ENCODE results near the gene COL8A1.

Gene COL8A1

GRCh38 chr3:99620077-99620767 is 18.2 kb upstream of the COL8A1 start:
- no peak for ATAC-seq
- TF ChIP-seq POU6F1 (CRISPR knock-in tag; IDR thresholded peaks at IDR 0.05; ENCODE audit: borderline replicate concordance, low read depth) (no peak), ESRRG (CRISPR knock-in tag; IDR thresholded peaks at IDR 0.05) (no peak)

- TF ChIP-seq GLIS3 (CRISPR knock-in tag; IDR thresholded peaks at IDR 0.05) (no peak), ZFP30 (CRISPR knock-in tag; IDR thresholded peaks at IDR 0.05) (no peak), POU6F1 (CRISPR knock-in tag; IDR thresholded peaks at IDR 0.05; ENCODE audit: borderline replicate concordance, low read depth) (no peak), TCF4 (CRISPR knock-in tag; IDR thresholded peaks at IDR 0.05; ENCODE audit: borderline replicate concordance) (no peak), SNAI2 (CRISPR knock-in tag; IDR thresholded peaks at IDR 0.05) (no peak), ARNTL (CRISPR knock-in tag; IDR thresholded peaks at IDR 0.05; ENCODE audit: borderline replicate concordance, low read depth) (no peak)
- no peak for ATAC-seq
Observed at GRCh38 chr3:99620976-99621375, 17.4 kb upstream of the COL8A1 start.

GRCh38 chr3:99624496-99625236 is 13.7 kb upstream of the COL8A1 start:
- no peak for ATAC-seq
- TF ChIP-seq SNAI2 (CRISPR knock-in tag; IDR thresholded peaks at IDR 0.05), result no peak
- no peak for TF ChIP-seq CREB5 (CRISPR knock-in tag; IDR thresholded peaks at IDR 0.05; ENCODE audit: low read depth)
- no peak for TF ChIP-seq BACH2 (CRISPR knock-in tag; IDR thresholded peaks at IDR 0.05; ENCODE audit: borderline replicate concordance)
- TF ChIP-seq RARB (CRISPR knock-in tag; IDR thresholded peaks at IDR 0.05), result no peak
- TF ChIP-seq ZNF565 (CRISPR knock-in tag; conservative IDR thresholded peaks at IDR 0.05; ENCODE audit: low read depth), result no peak
- no peak for TF ChIP-seq POU6F1 (CRISPR knock-in tag; IDR thresholded peaks at IDR 0.05; ENCODE audit: borderline replicate concordance, low read depth)
- no peak for TF ChIP-seq TSHZ2 (CRISPR knock-in tag; IDR thresholded peaks at IDR 0.05)
- TF ChIP-seq OSR1 (CRISPR knock-in tag; IDR thresholded peaks at IDR 0.05), result no peak
- TF ChIP-seq PATZ1 (CRISPR knock-in tag; IDR thresholded peaks at IDR 0.05; ENCODE audit: borderline replicate concordance), result no peak
- TF ChIP-seq ZFP3 (CRISPR knock-in tag; IDR thresholded peaks at IDR 0.05), result no peak
- TF ChIP-seq PPARA (CRISPR knock-in tag; IDR thresholded peaks at IDR 0.05; ENCODE audit: borderline replicate concordance), result no peak
- no peak for TF ChIP-seq TCF4 (CRISPR knock-in tag; IDR thresholded peaks at IDR 0.05; ENCODE audit: borderline replicate concordance)
- TF ChIP-seq CSDC2 (CRISPR knock-in tag; IDR thresholded peaks at IDR 0.05), result no peak
- no peak for TF ChIP-seq ISL1 (CRISPR knock-in tag; IDR thresholded peaks at IDR 0.05)
- no peak for TF ChIP-seq ZFP30 (CRISPR knock-in tag; IDR thresholded peaks at IDR 0.05)
- TF ChIP-seq TOX (CRISPR knock-in tag; IDR thresholded peaks at IDR 0.05; ENCODE audit: borderline replicate concordance), result no peak
- TF ChIP-seq ZNF8 (CRISPR knock-in tag; IDR thresholded peaks at IDR 0.05), result no peak
- TF ChIP-seq GLIS3 (CRISPR knock-in tag; IDR thresholded peaks at IDR 0.05), result no peak

Measured in SK-N-SH treated with all-trans-retinoic acid at 6 μM for 48 hours (cell line).